UCSD-AML1 (cell line): ENCODE measurements around the gene DIPK1B.

Experiments
- DNase-seq: peaks from one replicate; lab custom pipeline; 2025; ENCODE audit not compliant: unreplicated experiment; lab: John Stamatoyannopoulos, UW

Gene DIPK1B

DNA sequence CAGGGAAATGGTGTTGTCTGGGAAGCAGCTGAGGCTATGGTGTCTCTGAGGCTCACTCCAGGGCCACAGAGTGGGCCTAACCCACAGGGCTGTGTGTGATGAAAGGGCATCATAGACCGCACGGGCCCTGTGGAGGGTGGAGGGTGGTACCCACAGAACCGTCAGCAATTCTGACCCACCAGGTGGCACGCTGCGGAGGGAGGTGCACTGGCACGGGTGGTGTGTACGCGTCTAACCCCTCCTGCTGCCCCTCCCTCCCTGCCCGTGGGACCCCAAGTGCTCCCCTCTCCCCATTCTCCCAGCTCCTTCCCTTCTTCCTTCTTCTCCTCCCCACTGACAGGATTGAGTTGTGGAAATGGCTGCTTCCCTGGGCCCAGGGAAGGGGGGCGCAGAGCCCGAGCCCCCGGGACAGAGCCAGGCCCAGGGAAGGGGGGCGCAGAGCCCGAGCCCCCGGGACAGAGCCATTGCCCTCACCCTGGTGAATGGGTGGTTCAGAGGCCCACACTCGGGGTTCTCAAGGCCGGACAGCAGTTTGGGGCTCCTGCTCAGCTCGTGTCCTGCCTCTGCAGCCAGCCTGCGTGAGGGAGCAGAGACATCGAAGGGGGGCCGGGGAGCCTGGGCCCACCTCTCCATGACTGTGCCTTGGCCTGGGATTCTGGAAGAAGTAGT, 23.6 kb downstream of the DIPK1B start:
- no peak for DNase-seq

DNA sequence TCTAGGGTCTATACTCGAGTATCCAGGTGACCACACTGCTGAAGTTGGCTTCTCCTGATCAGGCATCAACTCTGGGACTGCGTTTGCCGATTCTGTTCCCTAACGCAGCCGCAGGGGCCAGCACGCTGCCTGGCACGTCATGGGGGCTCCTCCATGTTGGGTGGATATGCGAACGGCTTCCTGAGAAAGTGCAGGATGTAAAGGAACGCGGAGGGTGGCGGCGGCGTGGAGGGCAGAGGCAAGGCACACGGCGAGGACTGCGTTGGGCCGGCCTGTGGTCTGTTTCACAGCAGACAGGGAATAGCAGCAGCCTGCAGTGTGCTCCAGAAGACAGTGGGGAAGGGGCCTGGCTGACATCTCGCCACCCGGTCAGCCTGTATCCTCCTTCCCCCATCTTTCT, 26.6 kb downstream of the DIPK1B start:
- DNase-seq = no peak

DNA sequence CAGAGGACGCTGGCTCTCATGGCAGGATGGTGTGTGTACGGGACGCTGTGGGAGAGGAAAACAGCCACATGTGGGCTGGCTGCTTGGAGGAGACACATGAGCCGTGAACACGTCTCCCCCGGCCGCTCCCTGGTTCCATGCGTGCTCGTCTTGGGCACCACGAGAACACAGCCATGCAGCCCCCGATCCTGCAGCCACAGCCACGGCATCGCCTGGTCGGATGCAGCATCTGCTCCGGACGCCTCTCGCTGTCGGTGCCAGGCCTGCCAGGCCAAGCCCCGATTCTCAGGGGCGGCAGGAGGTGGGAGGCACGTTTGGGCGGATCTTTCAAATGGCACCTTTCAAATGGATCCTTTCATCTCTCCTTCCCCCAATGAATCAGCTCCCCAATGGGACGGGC, 27.1 kb downstream of the DIPK1B start:
- no peak for DNase-seq

GRCh38 chr9:136740069-136740468, 27.7 kb downstream of the DIPK1B start:
- DNase-seq = no peak

- no peak for DNase-seq
These were observed 28.1 kb downstream of the DIPK1B start for GRCh38 chr9:136740491-136740890.

DNA sequence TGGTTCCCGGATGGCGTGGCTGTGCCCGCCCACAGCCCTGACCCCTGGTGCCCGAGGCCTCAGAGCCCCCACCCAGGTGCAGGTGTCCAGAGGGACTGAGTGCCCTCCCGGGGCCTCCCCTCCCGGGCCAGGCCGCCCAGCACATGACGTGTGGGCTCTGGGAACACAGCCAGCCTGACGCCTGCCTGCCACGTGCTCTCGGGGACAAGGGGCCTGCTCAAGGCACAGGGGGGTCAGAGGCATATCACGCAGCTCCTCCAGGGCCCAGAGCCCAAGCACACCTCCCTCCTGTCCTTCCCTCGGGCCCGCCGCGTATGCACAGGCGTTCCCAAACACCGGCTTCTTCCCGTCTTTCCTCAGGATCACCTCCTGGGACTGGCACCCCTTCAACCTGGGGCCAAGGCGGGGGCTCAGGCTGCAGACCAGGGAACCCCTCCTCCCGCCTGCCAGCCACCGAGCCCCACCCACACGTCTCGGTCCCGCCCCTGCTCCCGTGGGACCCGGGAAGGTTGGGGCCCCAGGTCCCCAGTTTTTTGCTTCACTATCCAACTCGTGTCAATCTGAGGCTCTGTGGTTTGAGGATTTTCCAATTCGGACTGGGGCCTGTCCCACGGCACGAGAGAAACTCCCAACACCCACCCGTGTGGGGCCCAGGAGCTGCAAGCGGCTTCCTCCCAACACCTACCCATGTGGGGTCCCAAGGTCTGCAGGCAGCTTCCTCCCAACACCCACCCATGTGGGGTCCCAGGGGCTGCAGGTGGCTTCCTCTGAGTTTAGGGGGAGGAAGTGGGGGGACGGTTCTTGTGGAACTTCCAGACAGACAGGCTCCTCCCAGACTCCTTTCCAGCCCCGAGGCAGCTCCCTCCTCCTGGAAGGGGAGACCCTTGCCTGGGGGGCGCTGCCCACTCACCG, 28.9 kb downstream of the DIPK1B start:
- DNase-seq = no peak

DNA sequence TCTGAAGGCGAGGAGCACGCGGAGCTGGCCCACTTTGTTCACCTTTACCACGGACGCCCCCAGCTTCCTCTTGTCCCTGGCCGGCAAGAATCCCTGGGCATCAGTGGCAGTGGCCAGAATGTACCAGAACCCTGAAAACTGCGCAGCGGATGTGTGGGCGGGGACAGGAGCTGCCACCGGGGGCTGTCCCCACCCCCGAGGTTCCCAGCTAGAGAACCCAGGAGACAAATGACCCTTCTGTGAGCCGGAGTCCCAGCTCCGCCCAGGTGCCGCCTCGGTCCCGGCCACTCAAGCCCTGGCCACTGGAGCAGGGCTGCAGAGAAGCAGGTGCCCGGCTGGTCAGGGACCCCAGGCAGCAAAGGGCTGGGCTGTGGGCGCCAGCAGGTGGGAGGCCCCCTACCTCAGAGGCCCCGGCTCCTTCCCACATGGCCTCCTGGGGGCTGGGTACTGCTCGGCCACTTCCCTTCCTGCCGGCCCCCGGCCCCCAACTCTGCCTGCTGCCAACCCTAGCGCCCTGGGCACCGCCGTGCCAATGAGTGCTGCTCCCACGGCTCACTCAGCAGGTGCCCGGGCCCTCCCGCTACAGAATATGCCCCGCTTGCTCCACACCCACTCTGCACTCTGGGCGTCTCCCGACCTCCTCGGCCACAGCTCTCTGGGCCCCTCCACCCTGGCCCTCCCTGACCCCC, 29.7 kb downstream of the DIPK1B start:
- DNase-seq = no peak

- DNase-seq = no peak
These were observed 30.4 kb downstream of the DIPK1B start, which contains the start of gene LCN10 for GRCh38 chr9:136742591-136743391. Gene LCN10, minus strand, starts transcription at chr9:136742940. Its CDS starts 37 bp downstream, at chr9:136742903.

DNA sequence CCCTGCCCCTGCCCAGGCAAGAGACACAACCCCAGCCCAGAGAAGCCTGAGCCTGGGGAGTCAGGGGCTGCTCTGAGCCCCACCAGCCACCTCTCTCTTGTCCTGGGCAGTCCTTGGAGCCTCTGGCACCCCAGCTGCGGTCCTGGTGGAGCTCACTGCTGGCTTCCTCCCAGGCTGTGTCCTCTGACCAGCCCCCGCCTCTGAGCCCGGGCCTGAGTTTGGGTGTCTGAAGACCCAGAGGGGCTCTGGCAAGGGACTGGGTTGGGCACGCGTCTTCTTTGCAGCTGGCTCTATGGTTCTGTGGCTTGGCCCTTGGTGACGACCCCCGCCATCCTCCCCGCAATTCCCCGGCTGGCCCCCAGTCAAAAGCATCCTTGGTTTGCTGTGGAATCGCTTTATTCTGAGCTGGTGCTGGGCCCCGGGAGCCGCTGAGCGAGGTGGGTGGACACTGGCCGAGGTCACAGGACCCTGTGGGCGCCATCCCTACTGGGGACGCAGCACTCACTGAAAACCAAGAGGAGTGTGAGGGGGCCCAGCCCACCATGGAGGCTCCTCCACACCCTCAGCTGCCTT, 31.4 kb downstream of the DIPK1B start:
- no peak for DNase-seq

DNA sequence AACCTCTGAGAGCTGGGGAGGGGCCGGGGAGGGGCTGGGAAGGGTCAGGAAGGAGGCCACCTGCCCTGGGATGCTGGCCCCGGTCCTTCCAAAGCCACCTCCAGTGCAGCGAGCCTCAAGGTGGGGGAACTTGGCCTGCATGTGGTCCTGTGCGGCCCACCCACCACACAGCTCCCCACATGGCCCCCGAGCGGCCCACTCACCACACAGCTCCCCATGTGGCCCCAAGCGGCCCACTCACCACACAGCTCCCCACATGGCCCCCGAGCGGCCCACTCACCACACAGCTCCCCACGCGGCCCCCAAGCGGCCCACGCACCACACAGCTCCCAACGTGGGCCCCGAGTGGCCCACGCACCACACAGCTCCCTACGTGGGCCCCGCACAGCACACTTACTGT, 32.4 kb downstream of the DIPK1B start:
- DNase-seq = no peak

DNA sequence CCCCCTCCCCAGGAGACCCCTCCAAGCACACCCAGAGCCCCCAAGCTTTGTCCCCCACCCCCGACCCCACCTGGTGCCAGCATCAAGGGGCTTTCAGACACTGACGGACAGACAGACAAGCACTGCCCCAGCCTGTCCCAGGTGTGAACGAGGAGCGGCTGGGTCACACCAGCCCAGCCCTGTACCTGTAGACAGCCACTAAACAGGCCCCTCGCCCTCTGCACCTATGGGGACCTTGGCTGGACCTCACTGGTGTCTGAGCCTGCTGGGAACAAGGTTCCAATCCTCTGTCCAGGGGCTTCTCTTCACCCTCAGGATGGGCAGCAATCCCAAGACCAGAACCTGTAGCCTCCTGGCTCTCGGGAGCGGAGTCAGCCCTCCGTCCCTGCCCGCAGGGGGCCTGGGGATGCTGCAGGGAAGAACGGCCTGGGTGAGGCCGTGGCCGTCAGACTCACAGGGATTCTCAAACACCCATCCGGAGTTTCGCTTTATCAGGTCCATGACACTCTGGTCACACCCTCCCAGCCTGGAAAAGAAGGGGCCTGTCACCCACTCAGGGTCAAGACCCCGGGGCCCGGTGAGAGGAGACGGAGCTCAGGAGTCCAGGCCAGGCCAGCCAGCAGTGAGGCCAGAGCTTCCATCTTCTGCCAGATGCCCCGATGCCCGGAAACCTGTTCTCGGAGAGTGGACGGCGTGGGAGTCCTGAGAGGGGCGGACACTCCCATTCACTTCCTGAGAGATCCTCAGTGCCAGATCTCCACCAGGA, 33.2 kb downstream of the DIPK1B start:
- no peak for DNase-seq

DNA sequence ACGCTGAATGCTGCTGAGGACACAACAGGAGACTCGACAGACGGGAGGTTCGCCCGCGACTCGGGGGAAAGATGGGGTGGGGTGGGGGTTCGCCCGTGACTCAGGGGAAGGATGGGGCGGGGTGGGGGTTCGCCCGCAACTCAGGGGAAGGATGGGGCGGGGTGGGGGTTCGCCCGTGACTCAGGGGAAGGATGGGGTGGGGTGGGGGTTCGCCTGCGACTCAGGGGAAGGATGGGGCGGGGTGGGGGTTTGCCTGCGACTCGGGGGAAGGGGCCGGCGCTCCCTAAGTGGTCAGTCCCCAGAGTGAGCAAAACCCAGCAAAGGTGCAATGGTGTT, 33.8 kb downstream of the DIPK1B start:
- DNase-seq = no peak

DNA sequence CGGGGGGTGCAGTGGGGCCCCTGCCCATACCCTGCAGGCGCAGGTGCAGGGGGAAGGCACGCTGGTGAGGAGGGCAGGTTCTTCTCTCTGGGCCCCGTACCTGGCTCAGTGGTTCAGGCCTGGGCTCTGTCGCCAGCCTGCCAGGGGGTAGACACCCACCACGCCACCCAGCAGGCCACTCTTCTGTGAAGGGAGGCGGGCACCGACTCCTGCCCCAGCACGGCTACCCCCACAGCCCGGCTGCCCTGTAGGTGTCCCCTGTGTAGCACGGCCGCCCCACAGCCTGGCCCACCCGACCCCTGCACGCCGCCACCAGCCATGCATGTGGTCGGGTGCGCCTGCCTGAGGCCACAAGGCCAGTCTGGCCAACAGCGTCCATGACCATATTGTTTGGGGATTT, 34.2 kb downstream of the DIPK1B start:
- DNase-seq = no peak

- DNase-seq = no peak
These were observed 35.0 kb downstream of the DIPK1B start for GRCh38 chr9:136747161-136748060.

DNA sequence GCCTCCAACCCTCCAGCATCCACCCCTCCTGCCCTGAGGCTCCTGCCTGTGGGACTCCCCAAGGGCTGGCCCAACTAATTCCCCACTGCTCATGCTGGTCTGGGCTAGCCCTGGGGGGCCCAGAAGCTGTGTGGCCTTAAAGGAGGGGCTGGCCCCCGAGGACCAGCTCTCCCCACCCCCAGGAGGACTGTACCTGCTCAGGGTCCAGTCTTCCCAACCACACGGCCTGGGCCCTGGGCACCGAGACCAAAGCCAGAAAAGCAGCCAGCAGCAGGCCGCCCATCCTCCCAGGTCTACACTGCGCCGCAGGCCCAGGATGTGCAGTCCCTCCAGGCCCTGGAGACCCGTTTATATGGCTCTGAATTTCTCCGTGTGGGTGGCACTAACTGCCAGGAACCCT, 35.8 kb downstream of the DIPK1B start, which contains the start of gene LCN6:
TSS of gene LCN6 (minus strand) at position 325 of the 400 bp plus-strand sequence. CDS start at position 283, 42 bp downstream.
- no peak for DNase-seq

DNA sequence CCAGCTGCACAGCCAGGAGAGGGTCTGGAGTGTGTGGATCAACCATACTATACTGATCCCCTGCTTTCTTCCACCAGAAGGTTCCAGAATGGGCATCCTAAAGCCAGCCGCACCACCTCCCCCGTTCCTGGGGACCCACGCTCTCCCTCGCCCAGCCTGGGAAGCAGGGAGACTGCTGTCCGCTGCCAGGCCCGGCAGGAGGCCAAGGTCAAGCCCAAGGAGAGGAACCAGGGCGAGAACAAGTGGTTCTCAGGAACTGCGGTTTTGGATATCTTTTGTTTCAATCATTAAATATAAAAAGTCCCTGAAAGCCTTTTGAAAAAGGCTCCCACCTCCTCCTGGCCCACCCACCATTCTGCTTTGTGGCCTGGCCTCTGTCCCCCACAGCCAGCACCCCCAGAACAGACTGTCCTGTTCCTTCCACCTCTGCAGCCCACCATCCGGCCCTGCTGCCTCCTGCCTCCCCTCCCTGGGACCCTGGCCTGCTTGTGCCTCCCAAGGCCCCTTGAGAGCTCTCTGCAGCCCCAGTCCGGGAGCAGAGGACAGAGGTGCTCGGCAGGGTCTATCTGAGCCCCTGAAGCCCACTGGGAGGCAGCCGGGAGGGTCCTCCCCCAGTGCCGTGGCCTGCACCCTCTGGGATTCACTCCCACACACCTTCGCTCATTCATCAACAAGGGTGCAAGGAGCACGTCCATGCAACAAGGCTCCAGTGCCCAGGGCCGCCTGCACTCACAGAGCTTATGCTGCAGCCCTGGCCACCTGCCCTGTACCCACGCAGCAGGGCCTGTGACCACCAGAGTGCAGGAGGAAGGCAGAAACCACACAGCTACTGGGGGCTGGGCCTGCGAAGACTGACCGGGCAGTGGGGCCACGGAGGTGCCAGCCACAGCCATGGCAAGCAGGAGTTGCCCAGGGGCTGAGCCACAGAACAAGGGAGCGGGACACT, 36.6 kb downstream of the DIPK1B start:
- DNase-seq = no peak

DNA sequence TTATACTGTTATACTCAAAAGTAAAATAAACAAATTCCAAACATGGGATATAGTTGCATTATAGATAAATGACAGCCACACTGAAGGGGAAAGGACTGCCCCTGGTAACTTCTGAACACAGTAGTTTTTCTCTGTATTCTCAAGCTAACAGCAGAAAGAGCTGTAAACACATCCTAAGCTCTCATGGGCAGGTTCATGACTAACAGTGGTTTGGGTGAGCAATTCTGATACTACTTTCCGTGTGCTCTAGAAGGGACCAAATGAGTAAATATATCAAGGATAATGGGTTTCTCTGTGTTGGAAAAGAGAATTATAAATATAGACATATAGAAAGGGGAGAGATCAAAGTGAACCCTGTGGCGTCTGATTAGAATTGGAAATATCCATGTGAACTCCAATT, 38.2 kb downstream of the DIPK1B start:
- no peak for DNase-seq

GRCh38 chr9:136751244-136751643, 38.9 kb downstream of the DIPK1B start:
- DNase-seq = no peak
